B cell (primary cell): ENCODE data around the gene RRAD. TPM values are rescaled to one million over a fixed set of nuclear protein-coding genes. Genes with fewer than 3 reads are reported as not detected.
A peak's percentile ranks its signal among the peaks of the same experiment; 100 is the strongest.

Source experiments
- ATAC-seq: fragments of 200-7000 bp; cut with Tn5 transposase; one replicate; pipeline ENCODE4 v1.10.0; 2021; ENCODE audit warnings: low read depth, mild to moderate bottlenecking, moderate number of reproducible peaks, moderate library complexity
- CTCF ChIA-PET: fragments of 350-600 bp; sonication (Branson Sonifier 250); formaldehyde crosslinking; loops from one replicate; lab custom pipeline; 2021; ENCODE audit warnings: antibody characterized with exemption, inconsistent platforms; lab: Charles Lee
- POLR2A ChIA-PET: fragments of 350-600 bp; sonication (Branson Sonifier 250); formaldehyde crosslinking; loops from one replicate; lab custom pipeline; 2021; ENCODE audit warnings: antibody characterized with exemption; lab: Charles Lee
- DNase-seq: peaks from one replicate; pipeline ENCODE4 v3.0.0; 2013
- H2AFZ ChIP-seq: 2 replicates; pipeline ENCODE4 v1.6.1; 2012; ENCODE audit warnings: mild to moderate bottlenecking, low read depth, low read length; ENCODE audit not compliant: insufficient read depth, poor library complexity, severe bottlenecking
- H3K27ac ChIP-seq, 2 donors: 1 replicate in 1 of 2; 2 replicates in 1 of 2; pipeline ENCODE4 v1.5.1; 2012 to 2013; ENCODE audit warnings: low read length in 2 of 2, mild to moderate bottlenecking in 2 of 2, moderate library complexity in 1 of 2
- H3K27me3 ChIP-seq, 4 experiments: fragments of 200-600 bp in 1 of 4; sonication (generic) in 1 of 4; replicated peaks in 1 of 4; 1 replicate in 2 of 4; 2 replicates in 2 of 4; pipeline versions ENCODE4 v1.6.1 to v1.7.0; 2013 to 2016; ENCODE audit warnings: low read length in 3 of 4, mild to moderate bottlenecking in 2 of 4, mixed read lengths in 1 of 4, moderate library complexity in 1 of 4; ENCODE audit not compliant: insufficient read depth in 4 of 4, control insufficient read depth in 3 of 4; ENCODE audit errors: control extremely low read depth in 1 of 4
- H3K36me3 ChIP-seq, 2 experiments: replicated peaks in 1 of 2; 1 replicate in 1 of 2; 2 replicates in 1 of 2; pipeline versions ENCODE4 v1.6.1 to v1.7.1; 2013; ENCODE audit warnings: low read length in 1 of 2; ENCODE audit not compliant: insufficient read depth in 2 of 2, control insufficient read depth in 1 of 2; ENCODE audit errors: control extremely low read depth in 1 of 2, extremely low read depth in 1 of 2
- H3K4me1 ChIP-seq, 2 donors: fragments of 200-600 bp in 1 of 2; sonication (generic) in 1 of 2; 1 replicate in 1 of 2; 2 replicates in 1 of 2; pipeline versions ENCODE4 v1.5.1 to v1.6.1; 2013 to 2017; ENCODE audit warnings: low read length in 2 of 2; ENCODE audit not compliant: control insufficient read depth in 2 of 2, insufficient read depth in 2 of 2
- H3K4me2 ChIP-seq: replicated peaks from 2 replicates; pipeline ENCODE3; 2012; ENCODE audit warnings: mild to moderate bottlenecking, low read depth, low read length; ENCODE audit not compliant: poor library complexity, severe bottlenecking
- H3K4me3 ChIP-seq, 5 experiments: fragments of 200-600 bp in 1 of 5; sonication (generic) in 1 of 5; 1 replicate in 3 of 5; 2 replicates in 2 of 5; pipeline versions ENCODE4 v1.5.1 to v1.7.0; 2011 to 2016; ENCODE audit warnings: low read length in 4 of 5, mild to moderate bottlenecking in 4 of 5, low read depth in 2 of 5, control low read depth in 1 of 5, moderate library complexity in 1 of 5; ENCODE audit not compliant: insufficient read depth in 1 of 5; ENCODE audit errors: control extremely low read depth in 1 of 5, extremely low read depth in 1 of 5
- H3K79me2 ChIP-seq: fragments of 200-600 bp; sonication (generic); one replicate; pipeline ENCODE4 v1.6.0; 2016; ENCODE audit warnings: low read length; ENCODE audit not compliant: control insufficient read depth, insufficient read depth
- H3K9ac ChIP-seq: fragments of 200-600 bp; sonication (generic); 2 replicates; pipeline ENCODE4 v1.6.1; 2017; ENCODE audit warnings: mild to moderate bottlenecking, low read length, moderate library complexity
- H3K9me3 ChIP-seq, 3 donors: one replicate each; pipeline versions ENCODE4 v1.6.1 to v1.7.1; 2013; ENCODE audit warnings: low read length in 2 of 3; ENCODE audit not compliant: control insufficient read depth in 2 of 3, insufficient read depth in 1 of 3; ENCODE audit errors: control extremely low read depth in 1 of 3
- H4K20me1 ChIP-seq: 2 replicates; pipeline ENCODE4 v1.6.0; 2012; ENCODE audit warnings: mild to moderate bottlenecking, low read length; ENCODE audit not compliant: insufficient read depth, control insufficient read depth, poor library complexity, severe bottlenecking
- H3K27ac Mint-ChIP-seq: one replicate; pipeline ENCODE4 v1.8.0; 2021; ENCODE audit warnings: mixed read lengths
- H3K27me3 Mint-ChIP-seq: one replicate; pipeline ENCODE4 v1.8.0; 2021; ENCODE audit warnings: mixed read lengths
- H3K4me1 Mint-ChIP-seq: one replicate; pipeline ENCODE4 v1.8.0; 2021; ENCODE audit warnings: mixed read lengths
- H3K4me3 Mint-ChIP-seq: one replicate; pipeline ENCODE4 v1.8.0; 2021; ENCODE audit warnings: mixed read lengths
- H3K9me3 Mint-ChIP-seq: one replicate; pipeline ENCODE4 v1.8.0; 2022; ENCODE audit warnings: mixed read lengths; ENCODE audit not compliant: insufficient read depth
- CTCF ChIP-seq: fragments of 200-600 bp; IDR thresholded peaks from one replicate; pipeline ENCODE4 v1.8.0; 2022; ENCODE audit warnings: antibody characterized with exemption, mild to moderate bottlenecking
- EZH2 ChIP-seq: IDR thresholded peaks from 2 replicates; pipeline ENCODE4 v1.6.1; 2012; ENCODE audit warnings: borderline replicate concordance, low read depth, mild to moderate bottlenecking, moderate library complexity, low read length; ENCODE audit not compliant: insufficient read depth, poor library complexity, severe bottlenecking
- WGBS: methylation state at CpG from one replicate; pipeline ENCODE4 v1.1.5; 2013; ENCODE audit warnings: missing lambda C conversion rate; ENCODE audit not compliant: insufficient coverage; 5-methylcytosine and 5-hydroxymethylcytosine counted together
- intact Hi-C: fragments of 100-400 bp; cut with micrococcal nuclease; formaldehyde crosslinking; loops from one replicate; pipeline ENCODE4 v1.10.0; 2022
- polyA plus RNA-seq: library from polyadenylated mRNA; depleted of rRNA; stranded (reverse); fragments of >200 nt; gene quantifications from 2 replicates; pipeline ENCODE4 v1.2.3, GENCODE V29; 2012
- total RNA-seq, 2 donors: library from RNA; stranded (reverse); fragments of 120-200 nt in 1 of 2; gene quantifications; 1 replicate in 1 of 2; 2 replicates in 1 of 2; pipeline versions ENCODE4 v1.2.3 to v1.2.4, GENCODE V29; 2013 to 2022

The RRAD gene
- total and polyA plus RNA-seq, 2 donors (not counting 1 experiment from before 2014, with no cell fraction given) = 0.64 to 1.9 TPM

GRCh38 chr16:66926171-66926947, 1.0 kb upstream of the RRAD start:
- POLR2A ChIA-PET = interaction anchor here (0.6 kb wide), 1 partner anchor 10 kb away, joined by 3 read pairs; no protein-coding TSS in a partner anchor
- Mint-ChIP-seq H3K9me3 (no peaks in the 10 kb centered on the region), H3K27me3 (peaks cover 29% of the 10 kb centered on the region), H3K27ac (no peak overlapping the region), H3K4me3 (peak overlapping the region; percentile 81), H3K4me1 (peaks cover 12% of the 10 kb centered on the region)
- Histone ChIP-seq H3K27ac (no peak overlapping the region), H4K20me1 (no peaks in the 10 kb centered on the region), H2AFZ (no peak overlapping the region), H3K9ac (no peak overlapping the region), H3K79me2 (no peaks in the 10 kb centered on the region), H3K27me3 (peaks cover 0 to 41% (median 14%) of the 10 kb centered on the region in 4 experiments), H3K9me3 (peaks cover 0 to 8% (median 0%) of the 10 kb centered on the region in 3 donors), H3K4me2 (no peak overlapping the region), H3K4me1 (peaks cover 11 to 12% of the 10 kb centered on the region in 2 donors), H3K36me3 (peaks cover 0 to 3% of the 10 kb centered on the region in 2 experiments), H3K4me3 (no peak overlapping the region)
- DNase-seq (no peak), ATAC-seq (no peak)
- TF ChIP-seq CTCF (no peak), EZH2 (no peak)
- WGBS = 80% methylated on average over 5 of the region's 5 CpGs
- intact Hi-C loops = no loop called here
- CTCF ChIA-PET = no interaction called here
